Smooth muscle cell (in vitro differentiated cells): Measurements from ENCODE around the gene ZIC1. TPM values are rescaled to one million over a fixed set of nuclear protein-coding genes. Genes with fewer than 3 reads are reported as not detected.

Experiments used
- DNase-seq: peaks from one replicate; lab custom pipeline; 2025; ENCODE audit not compliant: unreplicated experiment; lab: John Stamatoyannopoulos, UW
- H2AFZ ChIP-seq: fragments of 200-600 bp; sonication (generic); 2 replicates; pipeline ENCODE4 v1.6.0; 2016; ENCODE audit warnings: antibody characterized with exemption, low read depth, mild to moderate bottlenecking
- H3F3A ChIP-seq: fragments of 200-600 bp; sonication (generic); 2 replicates; pipeline ENCODE4 v1.6.0; 2017; ENCODE audit warnings: antibody characterized with exemption, low read depth
- H3K27ac ChIP-seq: fragments of 200-600 bp; sonication (generic); 2 replicates; pipeline ENCODE4 v1.5.1; 2016; ENCODE audit warnings: low read depth, mild to moderate bottlenecking
- H3K27me3 ChIP-seq: fragments of 200-600 bp; sonication (generic); 2 replicates; pipeline ENCODE4 v1.6.1; 2016; ENCODE audit warnings: low read depth, mild to moderate bottlenecking
- H3K36me3 ChIP-seq: fragments of 200-600 bp; sonication (generic); 2 replicates; pipeline ENCODE4 v1.5.1; 2016; ENCODE audit warnings: low read depth
- H3K4me1 ChIP-seq: fragments of 200-600 bp; sonication (generic); 2 replicates; pipeline ENCODE4 v1.5.1; 2016; ENCODE audit warnings: low read depth
- H3K4me2 ChIP-seq: fragments of 200-600 bp; sonication (generic); 2 replicates; pipeline ENCODE4 v1.6.0; 2016; ENCODE audit warnings: mild to moderate bottlenecking
- H3K4me3 ChIP-seq: fragments of 200-600 bp; sonication (generic); 2 replicates; pipeline ENCODE4 v1.5.1; 2016; ENCODE audit warnings: mild to moderate bottlenecking
- H3K79me2 ChIP-seq: fragments of 200-600 bp; sonication (generic); 2 replicates; pipeline ENCODE4 v1.6.0; 2016; ENCODE audit warnings: low read depth, mild to moderate bottlenecking
- H3K9ac ChIP-seq: fragments of 200-600 bp; sonication (generic); 2 replicates; pipeline ENCODE4 v1.6.0; 2016; ENCODE audit warnings: low read depth
- H3K9me3 ChIP-seq: fragments of 200-600 bp; sonication (generic); replicated peaks from 2 replicates; pipeline ENCODE4 v1.5.1; 2016; ENCODE audit warnings: low read depth
- H4K20me1 ChIP-seq: fragments of 200-600 bp; sonication (generic); 2 replicates; pipeline ENCODE4 v1.6.0; 2016; ENCODE audit warnings: low read depth
- CTCF ChIP-seq: fragments of 200-600 bp; sonication (generic); IDR thresholded peaks from 2 replicates; pipeline ENCODE4 v1.5.1; 2017; ENCODE audit warnings: borderline replicate concordance, mild to moderate bottlenecking, antibody characterized with exemption; ENCODE audit not compliant: insufficient read depth, poor library complexity, severe bottlenecking
- WGBS: methylation state at CpG from one replicate; pipeline ENCODE4 v1.1.7; 2016; ENCODE audit warnings: low lambda C conversion rate; 5-methylcytosine and 5-hydroxymethylcytosine counted together
- polyA plus RNA-seq: library from polyadenylated mRNA; unstranded; fragments of >200 nt; fragmentation: Nextera tagmentation; extraction: Ambion mirVana; gene quantifications from 2 replicates; pipeline ENCODE4 v1.2.1, GENCODE V29; 2016
- total RNA-seq: library from RNA; depleted of rRNA; stranded (reverse); fragments of >200 nt; gene quantifications from 2 replicates; pipeline ENCODE4 v1.2.3, GENCODE V29; 2014

Gene ZIC1
- total and polyA plus RNA-seq, 2 experiments from 2014 or later = not detected

- no peak for DNase-seq
- no peak overlapping the region for H3K9ac ChIP-seq
- peaks cover 14% of the 10 kb centered on the region for H3K4me1 ChIP-seq
- no peak for TF ChIP-seq CTCF
- no peaks in the 10 kb centered on the region for H4K20me1 ChIP-seq
- H3K79me2 ChIP-seq = no peaks in the 10 kb centered on the region
- WGBS = 3% methylated on average over 36 of the region's 36 CpGs
- H2AFZ ChIP-seq = no peak overlapping the region
- peaks cover 100% of the 10 kb centered on the region for H3K27me3 ChIP-seq
- H3K36me3 ChIP-seq = no peaks in the 10 kb centered on the region
- no peaks in the 10 kb centered on the region for H3K9me3 ChIP-seq
- no peaks in the 10 kb centered on the region for H3F3A ChIP-seq
- H3K4me2 ChIP-seq = no peak overlapping the region
- H3K27ac ChIP-seq = no peak overlapping the region
- H3K4me3 ChIP-seq = no peak overlapping the region
These were observed 21.1 kb upstream of the ZIC1 start for GRCh38 chr3:147387885-147388699.

GRCh38 chr3:147388700-147389580 is 20.2 kb upstream of the ZIC1 start:
- Histone ChIP-seq H3K27me3 (peaks cover 100% of the 10 kb centered on the region), H3K9me3 (no peaks in the 10 kb centered on the region), H3K27ac (no peak overlapping the region), H3F3A (no peaks in the 10 kb centered on the region), H3K4me1 (peaks cover 22% of the 10 kb centered on the region), H4K20me1 (no peaks in the 10 kb centered on the region), H3K36me3 (no peaks in the 10 kb centered on the region), H3K79me2 (no peaks in the 10 kb centered on the region), H2AFZ (no peak overlapping the region), H3K9ac (no peak overlapping the region), H3K4me2 (no peak overlapping the region), H3K4me3 (no peak overlapping the region)
- DNase-seq = no peak
- no peak for TF ChIP-seq CTCF
- WGBS = 5% methylated on average over 25 of the region's 25 CpGs

- TF ChIP-seq CTCF = no peak
- Histone ChIP-seq H3F3A (no peaks in the 10 kb centered on the region), H3K27me3 (peaks cover 100% of the 10 kb centered on the region), H3K4me3 (no peak overlapping the region), H3K36me3 (no peaks in the 10 kb centered on the region), H3K4me2 (no peak overlapping the region), H3K79me2 (no peaks in the 10 kb centered on the region), H3K4me1 (peaks cover 28% of the 10 kb centered on the region), H3K9ac (no peak overlapping the region), H3K9me3 (no peaks in the 10 kb centered on the region), H4K20me1 (no peaks in the 10 kb centered on the region), H3K27ac (no peak overlapping the region), H2AFZ (no peak overlapping the region)
- no peak for DNase-seq
- 4% methylated on average over 12 of the region's 12 CpGs for WGBS
These were observed 19.4 kb upstream of the ZIC1 start for GRCh38 chr3:147389717-147390116.
